ENCODE measurements around the gene PSTPIP1.

Gene PSTPIP1

DNA sequence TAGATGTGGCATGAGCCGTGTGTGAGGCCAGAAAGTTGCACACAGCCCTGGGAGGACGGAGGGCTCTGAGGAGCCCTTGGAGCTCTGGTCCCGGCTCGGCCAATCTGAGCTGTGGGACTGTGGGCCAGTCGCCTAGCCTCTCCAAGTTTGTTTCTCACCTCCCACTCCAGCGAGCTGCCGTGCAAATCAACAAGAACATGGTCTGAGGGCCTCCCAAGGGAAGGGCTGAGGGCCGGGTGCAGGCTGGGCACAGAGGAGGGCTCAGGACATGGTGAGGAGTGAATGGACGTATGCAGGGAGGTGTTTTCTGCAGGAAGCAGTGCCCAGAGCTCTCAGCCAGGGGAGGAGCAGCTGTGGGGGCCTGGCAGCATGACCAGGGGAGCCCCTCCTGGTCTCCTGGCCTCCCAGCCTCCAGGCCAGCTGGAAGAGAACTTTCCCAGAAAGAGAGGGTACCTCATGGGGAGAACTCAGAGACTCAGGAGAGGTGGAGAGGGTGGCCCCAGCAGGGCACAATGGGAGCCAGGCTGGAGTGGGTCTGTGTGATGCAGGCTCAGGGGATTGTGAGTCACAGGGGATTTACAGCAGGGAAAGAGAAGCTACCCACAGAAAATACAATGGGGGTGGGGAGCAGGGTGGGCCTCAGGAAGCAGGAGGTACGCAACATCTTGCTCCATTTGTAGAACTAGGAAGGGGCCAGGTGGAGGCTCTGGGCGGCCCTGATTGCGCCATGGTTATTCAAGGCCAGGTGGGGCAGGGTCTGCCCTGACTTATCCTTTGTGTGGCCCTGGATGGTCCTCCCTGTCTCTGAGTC is 24.8 kb downstream of the PSTPIP1 start:
- H3K4me3 ChIP-seq (ENCODE audit: low read depth, low read length) = no peak overlapping the region
- no peak for DNase-seq (ENCODE audit: low read depth)
- TF ChIP-seq, protein P1, sequence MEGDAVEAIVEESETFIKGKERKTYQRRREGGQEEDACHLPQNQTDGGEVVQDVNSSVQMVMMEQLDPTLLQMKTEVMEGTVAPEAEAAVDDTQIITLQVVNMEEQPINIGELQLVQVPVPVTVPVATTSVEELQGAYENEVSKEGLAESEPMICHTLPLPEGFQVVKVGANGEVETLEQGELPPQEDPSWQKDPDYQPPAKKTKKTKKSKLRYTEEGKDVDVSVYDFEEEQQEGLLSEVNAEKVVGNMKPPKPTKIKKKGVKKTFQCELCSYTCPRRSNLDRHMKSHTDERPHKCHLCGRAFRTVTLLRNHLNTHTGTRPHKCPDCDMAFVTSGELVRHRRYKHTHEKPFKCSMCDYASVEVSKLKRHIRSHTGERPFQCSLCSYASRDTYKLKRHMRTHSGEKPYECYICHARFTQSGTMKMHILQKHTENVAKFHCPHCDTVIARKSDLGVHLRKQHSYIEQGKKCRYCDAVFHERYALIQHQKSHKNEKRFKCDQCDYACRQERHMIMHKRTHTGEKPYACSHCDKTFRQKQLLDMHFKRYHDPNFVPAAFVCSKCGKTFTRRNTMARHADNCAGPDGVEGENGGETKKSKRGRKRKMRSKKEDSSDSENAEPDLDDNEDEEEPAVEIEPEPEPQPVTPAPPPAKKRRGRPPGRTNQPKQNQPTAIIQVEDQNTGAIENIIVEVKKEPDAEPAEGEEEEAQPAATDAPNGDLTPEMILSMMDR (IDR thresholded peaks at IDR 0.05; ENCODE audit: low read depth, low read length, missing control alignments) = no peak

- no peak for DNase-seq (ENCODE audit: low read depth)
- TF ChIP-seq, protein P1 (IDR thresholded peaks at IDR 0.05; ENCODE audit: low read depth, low read length, missing control alignments) = no peak
- no peak overlapping the region for H3K4me3 ChIP-seq (ENCODE audit: low read depth, low read length)
These were observed 25.6 kb downstream of the PSTPIP1 start for GRCh38 chr15:77020348-77021087.

DNA sequence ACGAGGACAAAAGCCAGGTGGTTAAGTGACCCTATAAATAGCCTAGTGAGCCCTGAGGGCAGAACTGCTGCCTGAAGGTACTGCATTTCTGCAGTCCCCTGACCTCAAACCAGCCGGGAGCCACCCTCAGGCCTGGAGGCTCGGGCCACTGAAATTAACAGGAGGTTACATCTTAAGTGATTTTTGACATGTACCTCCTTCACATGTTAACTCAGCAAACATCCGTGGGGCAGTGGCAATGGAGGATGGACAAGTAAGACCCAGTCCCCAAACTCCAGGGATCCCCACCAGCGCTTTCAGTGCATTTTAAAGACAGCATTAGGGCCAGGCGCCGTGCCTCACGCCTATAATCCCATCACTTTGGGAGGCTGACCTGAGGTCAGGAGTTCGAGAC is 26.2 kb downstream of the PSTPIP1 start:
- no peak overlapping the region for H3K4me3 ChIP-seq (ENCODE audit: low read depth, low read length)
- DNase-seq (ENCODE audit: low read depth) = no peak
- TF ChIP-seq, protein P1 (IDR thresholded peaks at IDR 0.05; ENCODE audit: low read depth, low read length, missing control alignments) = no peak

- TF ChIP-seq, protein P1 (IDR thresholded peaks at IDR 0.05; ENCODE audit: low read depth, low read length, missing control alignments) = no peak
- H3K4me3 ChIP-seq (ENCODE audit: low read depth, low read length) = no peak overlapping the region
- no peak for DNase-seq (ENCODE audit: low read depth)
These were observed 27.0 kb downstream of the PSTPIP1 start for GRCh38 chr15:77021803-77022381.

DNA sequence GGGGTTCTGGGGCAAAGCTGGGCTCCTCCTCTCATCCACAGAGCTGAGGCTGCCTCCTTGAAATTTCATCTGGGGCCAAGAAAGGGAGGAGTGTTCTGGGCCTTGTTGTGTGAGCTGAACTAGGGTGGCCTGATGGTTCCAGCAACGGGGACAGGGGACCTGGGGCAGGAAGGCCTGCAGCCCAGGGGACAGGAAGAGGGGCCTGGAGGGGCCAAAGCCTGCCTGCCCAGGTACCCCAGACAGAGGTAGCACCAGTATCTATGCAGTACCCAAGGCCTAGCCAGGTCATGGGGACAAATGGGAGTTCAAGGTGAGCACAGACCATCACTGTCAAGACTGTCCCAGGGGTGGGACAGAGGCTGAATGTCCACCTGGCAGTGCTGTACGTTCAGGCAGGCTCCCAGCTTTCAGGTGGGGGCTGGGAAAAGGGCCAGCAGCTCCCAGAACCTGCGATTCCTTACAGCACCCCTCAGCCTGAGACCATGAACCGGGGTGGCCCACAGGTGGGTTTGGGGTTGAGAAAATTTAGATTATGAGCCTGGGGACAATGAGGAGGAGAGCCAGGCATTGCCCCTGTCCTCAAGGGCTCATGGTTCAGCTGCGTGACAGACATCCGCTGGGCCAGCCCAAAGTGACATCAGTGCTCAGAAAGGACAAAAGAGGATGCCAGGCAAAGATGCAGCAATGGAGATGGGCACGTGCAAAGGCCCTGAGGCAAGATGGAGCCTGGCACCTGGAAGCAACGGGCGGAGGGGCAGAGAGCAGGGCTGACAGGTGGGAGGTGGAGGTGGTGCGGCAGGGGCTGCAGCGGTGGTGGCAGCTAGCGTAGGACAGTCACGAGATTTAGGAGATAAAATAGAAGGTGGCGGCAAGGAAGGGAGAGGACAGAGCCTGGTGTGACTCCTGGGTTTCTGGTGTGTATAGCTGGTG is 28.0 kb downstream of the PSTPIP1 start:
- no peak for DNase-seq (ENCODE audit: low read depth)
- no peak overlapping the region for H3K4me3 ChIP-seq (ENCODE audit: low read depth, low read length)
- TF ChIP-seq, protein P1 (IDR thresholded peaks at IDR 0.05; ENCODE audit: low read depth, low read length, missing control alignments) = no peak

DNA sequence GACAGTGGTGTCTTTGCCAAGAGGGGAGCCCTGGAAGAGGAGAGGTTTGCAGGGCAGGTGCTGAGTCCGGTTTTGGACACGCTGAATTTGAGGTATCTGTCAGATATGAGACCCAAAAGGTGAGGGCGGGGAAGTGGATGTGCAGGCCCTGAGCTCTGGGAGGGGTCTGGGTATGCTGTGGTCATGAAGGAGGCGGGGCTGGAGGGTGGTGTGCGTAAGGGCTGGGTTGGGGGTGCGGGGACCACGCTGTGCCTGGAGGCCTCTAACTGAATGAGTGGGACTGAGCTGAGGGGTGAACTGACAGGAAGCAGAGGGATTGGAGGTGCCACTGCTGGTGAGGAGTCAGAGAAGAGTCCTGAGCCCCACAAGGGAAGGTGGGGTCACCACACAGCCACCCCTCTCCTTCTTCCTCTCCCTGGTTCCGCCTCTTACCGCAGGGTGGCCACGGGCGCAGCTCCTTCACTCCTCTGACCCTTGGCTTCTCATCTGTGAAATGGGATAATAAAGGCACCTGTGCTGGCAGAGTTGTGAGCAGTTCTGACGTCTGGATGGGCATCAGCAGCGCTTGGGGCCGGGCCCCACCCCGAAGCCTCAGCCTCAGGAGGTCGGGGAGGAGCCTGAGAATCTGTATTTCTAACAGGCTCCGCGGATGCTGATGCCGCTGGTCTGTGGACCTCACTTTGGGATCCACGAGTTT is 28.8 kb downstream of the PSTPIP1 start:
- DNase-seq (ENCODE audit: low read depth) = no peak
- TF ChIP-seq, protein P1 (IDR thresholded peaks at IDR 0.05; ENCODE audit: low read depth, low read length, missing control alignments) = no peak

More for the DNA sequence above, 28.8 kb downstream of the PSTPIP1 start:
- H3K4me3 ChIP-seq (ENCODE audit: low read depth, low read length) = no peak overlapping the region

Measured in GM12864 (cell line).